GM08714 (cell line): Measurements from ENCODE around the gene ACBD6.
A peak's percentile ranks its signal among the peaks of the same experiment; 100 is the strongest.
"Not testable (repeated sequence)": the region's sequence is repeated elsewhere in the genome, so short reads cannot be mapped to it uniquely, and the experiment has no call there.

Source experiments
- H3K4me3 ChIP-seq: fragments of 200-500 bp; sonication (Bioruptor generic); 2 replicates; pipeline ENCODE4 v1.5.1; 2014; ENCODE audit warnings: mild to moderate bottlenecking, low read length, inconsistent platforms
- ZNF274 ChIP-seq: IDR thresholded peaks from 2 replicates; pipeline ENCODE4 v1.6.1; 2012; ENCODE audit warnings: mild to moderate bottlenecking, low read depth, low read length

ACBD6 gene, protein sequence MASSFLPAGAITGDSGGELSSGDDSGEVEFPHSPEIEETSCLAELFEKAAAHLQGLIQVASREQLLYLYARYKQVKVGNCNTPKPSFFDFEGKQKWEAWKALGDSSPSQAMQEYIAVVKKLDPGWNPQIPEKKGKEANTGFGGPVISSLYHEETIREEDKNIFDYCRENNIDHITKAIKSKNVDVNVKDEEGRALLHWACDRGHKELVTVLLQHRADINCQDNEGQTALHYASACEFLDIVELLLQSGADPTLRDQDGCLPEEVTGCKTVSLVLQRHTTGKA

DNA sequence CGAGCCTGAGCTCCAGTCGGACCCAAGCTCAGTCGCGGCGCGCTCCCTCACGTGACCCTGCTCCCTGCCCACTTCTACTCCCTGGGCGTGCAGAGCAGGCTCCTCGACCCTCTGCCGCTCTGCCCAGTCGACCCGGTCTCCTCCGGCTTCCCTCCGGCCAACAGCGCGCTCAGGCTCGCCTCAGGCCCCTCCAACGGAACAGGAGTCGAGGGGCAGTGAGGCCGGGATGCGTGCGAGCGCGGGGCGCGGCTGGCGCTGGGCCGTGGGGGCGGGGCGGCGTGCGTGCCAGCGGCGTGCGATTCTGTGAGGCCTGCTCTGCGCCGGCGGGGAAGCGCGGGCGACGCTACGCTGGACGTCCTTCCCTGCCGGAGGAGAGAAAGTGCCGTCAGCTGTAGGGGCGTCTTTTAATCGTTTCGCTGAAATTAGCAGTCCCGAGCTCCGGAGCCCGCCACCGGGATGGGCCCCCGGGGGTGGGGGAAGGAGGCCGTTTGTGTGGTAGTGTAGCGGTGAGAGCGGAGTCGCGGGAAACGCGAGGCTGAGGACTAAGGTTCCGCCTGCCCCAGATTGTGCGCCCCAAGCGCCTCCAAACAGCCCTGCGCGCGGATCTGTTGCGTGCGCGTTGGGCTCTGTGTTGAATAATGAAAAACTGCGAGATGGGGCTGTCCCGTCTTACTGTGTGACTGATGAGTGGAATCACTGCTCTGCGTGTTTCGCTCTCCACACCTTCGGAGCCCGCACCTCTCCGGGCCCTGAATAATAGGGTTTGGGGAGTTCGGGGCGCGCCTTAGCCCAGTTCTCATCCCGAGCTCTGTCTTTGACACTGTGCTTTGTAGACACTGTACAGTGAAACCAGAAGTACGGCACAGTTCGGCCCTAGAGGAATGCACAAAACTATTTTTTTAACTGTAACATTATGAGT is at the start of gene ACBD6:
Gene ACBD6 (minus strand): TSS at position 217 of the 919 bp plus-strand sequence. CDS start 311 bp downstream, outside the sequence.
- no peak for TF ChIP-seq ZNF274
- peak within 1 kb of the TSS; percentile 90 for H3K4me3 ChIP-seq

DNA sequence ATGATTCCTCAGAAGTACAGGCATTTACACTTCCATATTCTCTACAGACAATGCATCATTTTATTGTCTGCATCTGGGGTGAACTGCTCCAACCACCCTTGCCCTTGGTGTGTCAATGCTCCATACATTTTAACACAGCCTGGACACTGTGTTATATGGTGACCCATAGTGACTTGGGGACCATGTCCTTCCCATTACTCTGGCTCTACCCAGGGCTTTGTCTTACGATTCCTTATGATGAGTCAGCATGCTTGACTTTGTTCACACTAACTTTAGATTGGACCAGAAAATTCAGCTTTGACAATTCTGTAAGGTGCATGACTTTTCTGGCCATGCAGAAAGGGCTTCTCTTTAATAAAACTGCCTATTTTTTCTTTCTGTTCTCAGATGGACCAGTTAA is 49.6 kb upstream of the ACBD6 start:
- H3K4me3 ChIP-seq, result no peak overlapping the region
- TF ChIP-seq ZNF274, result no peak

DNA sequence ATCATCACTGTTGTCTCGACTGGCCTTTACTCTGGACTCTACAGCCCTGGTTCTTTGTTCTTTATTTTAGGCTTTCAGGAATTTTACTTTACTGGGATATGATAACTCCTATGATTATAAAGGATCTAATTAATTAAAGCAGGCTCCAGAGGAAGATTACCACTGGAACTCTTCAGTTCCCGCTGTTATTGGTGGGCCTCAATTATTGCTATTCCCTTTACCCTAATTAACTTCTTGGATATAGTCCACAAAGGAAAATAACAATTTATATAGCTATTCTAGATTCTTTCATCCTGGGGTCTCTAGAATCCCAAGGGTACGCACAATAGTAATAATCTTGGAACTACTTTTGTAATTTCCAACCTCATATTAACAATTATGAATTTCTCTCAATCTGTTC is 47.9 kb upstream of the ACBD6 start:
- no peak for TF ChIP-seq ZNF274
- no peak overlapping the region for H3K4me3 ChIP-seq

DNA sequence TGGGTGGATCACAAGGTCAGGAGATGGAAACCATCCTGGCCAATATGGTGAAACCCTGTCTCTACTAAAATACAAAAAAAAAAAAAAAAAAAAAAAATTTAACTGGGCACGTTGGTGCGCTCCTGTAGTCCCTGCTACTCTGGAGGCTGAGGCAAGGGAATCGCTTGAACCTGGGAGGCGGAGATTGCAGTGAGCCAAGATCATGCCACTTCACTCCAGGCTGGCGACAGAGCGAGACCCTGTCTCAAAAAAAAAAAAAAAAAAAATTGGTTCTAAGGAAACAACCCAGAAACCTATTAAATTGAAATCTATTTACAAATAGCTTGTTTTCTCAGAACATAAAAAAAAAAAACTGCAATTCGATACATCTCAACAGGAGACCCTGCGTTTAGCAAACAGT is 47.4 kb upstream of the ACBD6 start:
- not testable (repeated sequence) for H3K4me3 ChIP-seq

DNA sequence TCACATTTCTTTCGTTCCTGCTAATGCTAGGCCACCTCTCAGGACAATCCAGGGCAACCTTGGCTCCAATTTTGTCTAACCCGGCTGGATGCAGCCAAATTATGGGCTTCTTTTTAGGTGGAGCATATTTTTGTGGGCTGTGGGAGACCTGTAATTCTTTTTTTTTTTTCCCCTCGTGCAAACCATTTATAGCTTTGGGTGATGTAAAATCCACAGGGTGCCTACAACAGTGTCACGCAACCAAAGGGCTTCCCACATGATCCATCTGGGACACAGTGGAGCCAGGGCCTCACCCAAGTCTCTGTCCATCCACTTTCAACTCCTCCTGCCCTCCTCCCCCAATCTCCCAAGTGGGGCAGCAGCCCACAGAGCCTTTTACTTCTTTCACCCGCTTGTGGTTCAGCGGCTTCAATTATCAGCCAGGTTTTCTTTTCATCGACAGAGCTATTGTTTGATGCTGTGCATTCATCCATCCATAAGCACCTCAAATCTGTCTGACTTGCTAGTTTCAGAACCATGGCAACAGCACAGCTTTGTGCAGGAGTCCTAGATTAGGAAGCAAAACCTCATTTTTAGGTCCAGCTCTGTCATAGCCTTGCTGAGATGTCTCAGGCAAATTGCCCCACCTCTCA is 46.4 kb upstream of the ACBD6 start:
- TF ChIP-seq ZNF274, result no peak
- H3K4me3 ChIP-seq, result no peak overlapping the region

DNA sequence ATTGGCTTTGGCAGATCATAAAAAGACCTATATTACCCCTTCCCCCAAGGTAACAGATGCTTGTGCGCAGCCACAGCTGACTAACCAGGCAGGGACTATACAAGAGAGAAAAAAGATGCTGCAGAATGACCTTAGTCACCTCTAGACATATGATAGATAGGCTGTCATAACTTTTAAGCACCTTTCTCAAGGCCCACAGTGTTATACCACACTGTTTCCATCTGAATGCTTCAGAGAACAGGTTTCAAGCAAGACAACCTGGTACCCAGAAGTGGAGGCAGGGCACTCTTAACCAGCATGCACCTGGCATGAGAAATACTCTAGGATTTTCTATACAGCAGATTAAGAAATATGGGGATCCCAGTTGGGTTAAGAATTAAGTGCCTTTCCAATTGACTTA is 43.6 kb upstream of the ACBD6 start:
- TF ChIP-seq ZNF274, result no peak
- no peak overlapping the region for H3K4me3 ChIP-seq

DNA sequence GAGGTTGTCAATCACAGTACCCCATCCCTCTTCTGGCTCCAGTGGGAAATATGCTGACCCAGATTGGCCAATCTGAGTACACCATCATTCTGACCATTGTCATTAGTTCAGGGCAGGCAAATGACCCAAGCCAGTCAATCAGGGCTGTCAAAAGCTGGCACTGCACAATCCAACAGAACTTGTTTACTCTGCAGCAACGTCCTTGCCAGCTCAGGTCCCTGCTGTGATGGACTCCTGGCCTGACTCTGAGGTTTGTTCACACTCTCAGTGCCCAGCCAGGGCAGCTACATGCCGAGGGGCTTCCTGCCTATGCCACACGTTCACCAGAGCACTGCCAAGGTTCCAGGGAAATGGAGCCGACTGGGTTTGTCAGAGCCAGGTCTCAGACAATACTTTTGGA is 41.7 kb upstream of the ACBD6 start:
- H3K4me3 ChIP-seq, result no peak overlapping the region
- TF ChIP-seq ZNF274, result no peak

DNA sequence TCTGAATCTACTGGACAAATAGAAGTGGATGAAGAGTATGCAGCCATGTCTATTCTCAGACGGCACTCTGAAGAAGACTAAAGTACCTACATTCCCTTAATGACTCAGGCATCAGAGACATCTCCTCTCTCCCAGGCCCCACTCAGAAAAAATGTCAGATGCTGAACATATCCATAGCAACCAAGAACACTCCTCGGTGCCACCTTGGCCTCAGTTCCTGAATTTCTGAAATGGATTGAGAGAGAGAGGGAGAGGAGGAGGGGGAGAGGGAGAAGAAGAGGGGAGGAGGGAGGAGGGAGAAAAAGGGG is 40.4 kb upstream of the ACBD6 start:
- TF ChIP-seq ZNF274, result no peak

DNA sequence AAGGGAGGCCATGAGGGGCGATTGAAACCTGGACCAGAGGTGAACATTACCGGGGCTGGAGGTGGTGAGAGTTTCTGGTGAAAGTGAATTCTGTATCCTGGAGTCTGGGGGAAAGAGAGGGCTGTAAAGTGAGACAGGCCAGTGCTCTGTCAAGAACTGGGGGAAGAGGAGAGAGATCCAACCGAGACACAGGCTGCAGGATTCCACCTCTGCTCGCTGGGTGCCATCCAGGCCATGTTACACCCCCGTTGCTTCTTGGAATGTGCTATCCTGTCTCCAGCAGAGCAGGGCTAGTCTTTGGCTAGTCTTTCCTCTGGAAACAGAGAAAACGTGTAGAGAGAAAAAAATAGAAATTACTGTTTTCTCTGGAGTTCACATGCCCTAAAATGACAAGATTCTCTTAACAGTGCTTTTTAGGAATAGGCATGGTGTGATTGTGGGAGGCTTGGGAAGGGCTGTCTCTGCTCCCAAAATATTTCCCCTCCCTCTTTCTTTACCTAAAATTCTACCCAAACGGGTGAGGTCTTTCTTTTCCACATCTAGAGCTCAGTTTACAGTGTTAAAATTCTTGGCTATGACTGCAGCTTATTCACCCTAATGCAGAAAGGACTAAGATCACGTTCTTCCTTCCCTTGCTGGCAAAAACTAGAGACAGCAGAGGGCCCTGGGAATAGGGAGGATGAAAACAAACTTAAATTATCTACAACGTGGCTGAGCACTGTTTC is 39.9 kb upstream of the ACBD6 start:
- H3K4me3 ChIP-seq, result no peak overlapping the region
- no peak for TF ChIP-seq ZNF274

More for the DNA sequence above, 40.4 kb upstream of the ACBD6 start:
- H3K4me3 ChIP-seq, result no peak overlapping the region

DNA sequence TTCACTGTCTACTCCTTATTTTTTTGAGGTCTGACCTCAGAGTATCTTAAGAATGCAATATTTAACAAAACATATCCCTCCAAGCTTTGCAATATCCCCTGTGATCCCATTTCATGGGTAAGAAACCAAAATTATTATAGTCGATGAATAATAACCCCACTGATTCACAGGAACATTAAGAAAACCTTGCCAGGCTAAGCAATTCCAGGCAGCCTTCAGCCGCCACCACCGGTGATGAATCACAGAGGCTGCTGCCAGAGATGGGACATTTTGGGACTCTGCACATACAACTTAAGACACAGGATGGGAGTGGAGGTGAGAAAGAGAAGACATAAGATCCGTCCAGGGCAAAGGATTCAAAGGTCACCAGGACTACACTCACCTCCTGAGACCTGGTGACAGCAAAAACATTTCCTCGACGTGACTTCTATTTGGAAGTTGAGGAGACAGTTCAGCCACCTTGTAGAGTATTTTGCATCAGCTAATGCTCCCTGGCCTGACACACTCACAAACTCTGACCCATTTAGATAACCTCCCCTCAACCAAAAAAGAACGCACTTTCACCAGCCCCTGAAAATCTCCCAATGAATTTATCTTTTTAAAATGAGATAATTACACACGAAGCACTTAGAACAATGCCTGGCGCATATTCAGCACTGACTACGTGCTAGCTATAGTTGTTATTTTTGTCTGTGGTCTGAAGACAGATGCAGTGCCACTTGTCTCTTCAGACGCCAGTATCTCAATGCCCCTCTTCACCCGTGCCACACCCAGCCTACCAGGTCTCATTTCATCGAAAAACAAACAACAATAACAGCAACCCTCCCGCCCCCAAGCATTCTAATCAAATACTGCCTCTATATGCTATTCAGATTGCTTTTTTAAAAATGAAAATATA is 38.6 kb upstream of the ACBD6 start:
- H3K4me3 ChIP-seq, result no peak overlapping the region
- no peak for TF ChIP-seq ZNF274

DNA sequence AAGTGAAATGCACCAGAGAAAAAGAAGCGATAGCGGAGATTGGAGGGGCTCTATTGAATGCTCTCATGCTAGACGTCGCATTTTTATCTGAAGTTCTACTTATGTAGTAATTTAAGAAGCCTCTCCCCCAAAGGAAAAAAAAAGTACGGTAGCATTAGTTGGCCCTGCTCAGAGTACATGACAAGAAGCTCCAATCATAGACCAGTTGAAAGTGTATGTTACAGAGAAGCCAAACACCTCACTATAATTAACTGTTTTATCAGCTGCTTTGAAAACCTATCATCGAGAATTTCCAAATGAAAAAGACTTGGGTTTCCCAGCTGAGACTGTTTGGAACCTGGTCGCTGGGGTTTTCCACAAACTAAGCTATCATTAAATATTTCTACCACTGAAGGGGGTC is 36.8 kb upstream of the ACBD6 start:
- TF ChIP-seq ZNF274, result no peak
- H3K4me3 ChIP-seq, result no peak overlapping the region

DNA sequence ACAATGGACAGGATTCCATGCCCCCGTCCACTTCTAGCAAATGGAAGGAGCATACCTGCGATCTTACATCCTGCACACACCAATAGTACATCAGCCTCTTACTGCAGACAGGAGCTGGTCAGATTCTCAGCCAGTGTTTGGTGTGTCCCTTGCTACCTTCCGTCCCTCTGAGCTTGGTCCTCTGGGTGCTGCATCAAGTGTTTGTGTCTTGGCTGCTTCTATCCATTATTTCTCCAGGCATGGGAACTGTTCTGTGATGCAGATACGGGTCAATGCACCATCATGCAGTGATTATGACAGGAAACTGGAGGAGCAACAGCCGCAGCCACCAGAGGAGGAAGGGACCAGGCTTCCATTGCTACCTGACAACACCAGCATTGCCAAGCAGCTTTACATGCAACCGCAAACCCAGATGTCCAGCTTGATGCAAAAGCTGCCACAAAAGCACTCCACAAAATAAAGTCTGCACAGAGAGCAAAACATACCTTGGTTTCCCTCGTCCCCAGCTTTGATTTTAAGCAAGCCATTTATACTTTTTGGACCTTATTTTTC is 34.5 kb upstream of the ACBD6 start:
- H3K4me3 ChIP-seq, result no peak overlapping the region
- TF ChIP-seq ZNF274, result no peak

DNA sequence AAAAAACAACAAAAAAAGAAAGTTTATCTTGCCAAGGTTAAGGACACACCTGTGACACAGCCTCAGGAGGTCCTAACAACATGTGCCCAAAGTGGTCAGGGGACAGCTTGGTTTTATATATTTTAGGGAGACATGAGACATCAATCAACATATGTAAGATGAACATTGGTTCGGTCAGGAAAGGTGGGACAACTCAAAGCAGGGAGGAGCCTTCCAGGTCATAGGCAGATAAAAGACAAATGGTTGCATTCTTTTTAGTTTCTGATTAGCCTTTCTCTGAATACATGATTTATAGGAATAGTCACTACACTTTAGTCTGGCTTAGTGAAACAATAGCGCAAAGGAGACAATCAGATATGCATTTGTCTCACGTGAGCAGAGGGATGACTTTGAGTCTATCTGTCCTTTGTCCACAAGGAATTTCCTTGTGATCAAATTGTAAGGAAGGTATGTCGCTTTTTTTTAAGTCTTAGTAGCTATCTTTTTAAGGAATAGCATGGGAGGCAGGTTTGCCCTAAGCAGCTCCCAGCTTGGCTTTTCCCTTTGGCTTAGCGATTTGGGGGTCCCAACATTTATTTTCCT is 33.1 kb upstream of the ACBD6 start:
- TF ChIP-seq ZNF274, result no peak
- H3K4me3 ChIP-seq, result no peak overlapping the region

DNA sequence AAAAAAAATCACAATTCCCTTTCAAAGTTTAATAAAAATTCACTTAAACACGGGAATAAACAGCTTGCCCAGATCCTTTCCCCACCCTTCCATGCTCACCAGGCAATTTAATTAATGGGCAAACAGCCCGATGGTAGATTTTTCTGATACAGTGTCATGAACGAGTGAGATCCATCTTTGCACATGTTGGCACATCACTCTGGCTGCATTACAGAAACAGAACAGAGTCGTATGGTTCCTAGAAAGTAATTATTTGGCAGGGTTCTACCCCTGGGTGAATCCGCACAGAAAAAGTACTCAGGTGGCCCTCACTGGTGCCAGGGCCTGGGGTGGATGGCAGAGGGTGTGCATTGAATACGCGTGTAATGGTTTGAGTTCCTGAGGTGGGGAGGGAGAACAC is 31.8 kb upstream of the ACBD6 start:
- no peak for TF ChIP-seq ZNF274
- no peak overlapping the region for H3K4me3 ChIP-seq
